COR-L47 (cell line): ENCODE data around the gene MTF2.
"Not testable (repeated sequence)": the region's sequence is repeated elsewhere in the genome, so short reads cannot be mapped to it uniquely, and the experiment has no call there.

ENCODE experiments used
- DNase-seq: peaks from one replicate; lab custom pipeline; 2025; lab: John Stamatoyannopoulos, UW

Gene MTF2

DNA sequence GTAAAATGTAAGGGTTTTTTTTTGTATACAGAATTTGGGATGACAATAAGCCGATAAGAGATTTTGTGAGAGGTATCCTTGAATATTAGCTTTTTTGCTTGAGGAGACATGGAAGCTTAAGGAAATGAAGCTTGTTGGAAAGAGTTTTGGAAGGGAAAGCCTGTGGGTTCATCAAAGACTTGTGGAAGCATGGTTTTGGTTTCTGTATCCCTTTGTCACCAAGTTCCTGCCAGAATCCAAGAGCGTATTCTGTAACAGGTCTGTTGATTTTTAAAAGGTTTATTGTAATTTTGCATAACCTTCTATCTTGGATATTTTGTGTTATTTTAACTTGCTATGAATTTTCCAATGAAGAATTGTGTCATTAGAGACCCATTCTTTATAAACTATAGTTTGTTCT lies 63.1 kb downstream of the MTF2 start:
- no peak for DNase-seq

- DNase-seq, result no peak
Observed at GRCh38 chr1:93143136-93143535, 64.1 kb downstream of the MTF2 start.

GRCh38 chr1:93143769-93144168 lies 64.7 kb downstream of the MTF2 start:
- no peak for DNase-seq

- no peak for DNase-seq
Observed at GRCh38 chr1:93148001-93148400, 68.9 kb downstream of the MTF2 start.

DNA sequence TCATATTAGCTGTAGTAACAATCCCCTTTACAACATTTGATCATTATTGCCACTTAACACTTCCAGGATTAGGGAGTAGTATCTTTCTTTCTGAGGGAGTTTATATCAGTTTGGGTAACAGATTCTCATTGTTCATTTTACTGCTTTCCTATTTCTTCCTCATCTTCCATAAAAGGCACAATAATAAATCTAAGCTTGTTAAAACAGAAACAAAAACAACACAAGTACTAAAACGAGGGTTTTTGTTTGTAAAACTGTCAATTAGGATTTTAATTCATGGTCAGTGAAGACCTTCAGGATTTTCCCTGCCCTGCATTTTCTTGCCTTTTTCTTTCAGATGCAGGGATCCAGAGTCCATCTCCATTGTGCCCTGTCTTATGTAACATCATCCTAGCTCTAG lies 71.6 kb downstream of the MTF2 start:
- DNase-seq, result no peak

GRCh38 chr1:93151474-93151873 lies 72.4 kb downstream of the MTF2 start:
- no peak for DNase-seq

DNA sequence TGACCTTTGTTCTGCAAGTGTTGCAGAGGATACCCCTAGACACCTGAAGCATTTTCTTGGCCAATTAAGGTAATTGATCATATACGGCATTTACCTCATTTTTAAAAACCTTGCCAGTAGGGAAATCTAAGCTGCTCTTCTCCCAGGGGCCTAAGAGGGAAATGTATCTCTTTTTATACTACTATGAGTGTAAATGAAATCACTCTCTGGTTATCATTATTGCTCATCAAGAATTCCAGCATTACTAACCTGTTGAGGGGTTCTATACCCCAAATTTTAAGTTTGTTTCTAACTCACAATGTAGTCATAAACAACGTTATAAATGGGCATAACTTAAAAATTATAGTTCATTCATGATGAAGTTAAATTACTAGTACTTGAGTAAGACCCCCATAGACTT lies 73.8 kb downstream of the MTF2 start:
- no peak for DNase-seq

DNA sequence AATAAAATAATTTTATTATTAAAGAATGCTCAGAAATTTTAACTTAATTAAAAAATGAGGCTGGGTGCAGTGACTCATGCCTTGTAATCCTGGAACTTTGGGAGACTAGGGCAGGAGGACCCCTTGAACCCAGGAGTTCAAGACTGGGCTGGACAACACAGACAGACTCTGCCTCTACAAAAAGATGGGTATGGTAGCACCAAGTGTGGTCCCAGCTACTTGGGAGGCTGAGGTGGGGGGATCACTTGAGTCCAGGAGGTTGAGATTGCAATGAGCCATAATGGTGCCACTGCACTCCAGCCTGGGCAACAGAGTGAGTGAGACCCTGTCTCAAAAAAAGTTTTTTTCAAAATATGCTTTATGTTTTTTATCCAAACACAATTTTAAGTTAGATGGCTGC lies 75.8 kb downstream of the MTF2 start:
- no peak for DNase-seq

DNA sequence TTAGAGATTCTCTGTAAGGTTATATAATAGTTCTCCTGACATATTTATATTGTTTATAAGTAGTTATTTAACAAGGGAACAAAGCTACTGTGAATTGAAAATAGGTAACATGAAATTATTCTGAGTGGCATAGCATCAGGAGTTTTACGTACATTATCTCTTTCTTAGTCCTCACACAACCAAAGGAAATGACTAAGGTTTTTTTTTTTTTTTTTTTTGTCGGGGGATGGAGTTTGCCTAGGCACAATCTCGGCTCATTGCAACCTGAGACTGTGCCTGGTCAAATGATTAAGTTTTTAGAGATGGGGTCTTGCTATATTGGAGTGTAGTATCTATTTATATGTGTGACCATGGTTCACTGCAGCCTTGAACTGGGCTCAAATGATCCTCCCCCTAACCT lies 76.3 kb downstream of the MTF2 start:
- no peak for DNase-seq

GRCh38 chr1:93159337-93159736 lies 80.3 kb downstream of the MTF2 start:
- no peak for DNase-seq

- not testable (repeated sequence) for DNase-seq
Observed at GRCh38 chr1:93163314-93163713, 84.2 kb downstream of the MTF2 start.

GRCh38 chr1:93164816-93165215 lies 85.7 kb downstream of the MTF2 start:
- no peak for DNase-seq

GRCh38 chr1:93165895-93166294 lies 86.8 kb downstream of the MTF2 start:
- not testable (repeated sequence) for DNase-seq

DNA sequence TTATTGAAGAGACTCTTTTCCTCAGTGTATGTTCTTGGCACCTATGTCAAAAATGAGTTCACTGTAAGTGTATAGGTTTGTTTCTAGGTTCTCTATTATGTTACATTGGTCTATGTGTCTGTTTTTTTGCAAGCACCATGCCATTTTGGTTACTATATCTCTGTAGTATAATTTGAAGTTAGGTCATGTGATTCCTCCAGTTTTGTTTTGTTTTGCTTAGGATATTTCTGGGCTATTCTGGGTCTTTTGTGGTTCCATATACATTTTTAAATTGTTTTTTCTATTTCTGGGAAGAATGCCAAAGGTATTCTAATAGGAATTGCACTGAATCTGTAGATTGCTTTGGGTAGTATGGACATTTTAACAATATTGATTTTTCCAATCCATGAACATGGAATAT lies 87.9 kb downstream of the MTF2 start:
- no peak for DNase-seq

- not testable (repeated sequence) for DNase-seq
Observed at GRCh38 chr1:93170141-93170678, 91.1 kb downstream of the MTF2 start.

DNA sequence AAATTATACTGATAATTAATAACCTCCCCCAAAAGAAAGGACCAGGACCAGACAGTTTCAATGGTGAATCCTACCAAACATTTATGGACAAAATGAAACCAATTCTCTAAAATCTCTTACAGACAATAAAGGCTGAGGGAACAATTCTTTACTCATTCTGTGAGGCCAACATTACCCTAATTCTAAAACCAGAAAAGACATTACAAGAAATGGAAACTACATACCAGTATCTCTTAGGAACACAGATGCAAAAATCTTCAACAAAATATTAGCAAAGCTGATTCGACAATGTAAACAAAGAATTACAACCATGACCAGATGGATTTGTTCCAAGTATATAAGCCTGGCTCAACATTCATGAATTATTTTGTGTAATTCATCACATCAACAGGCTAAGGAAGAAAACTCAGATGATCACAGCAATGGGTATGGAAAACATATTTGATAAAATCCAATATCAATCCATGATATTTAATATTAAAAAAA lies 92.5 kb downstream of the MTF2 start:
- no peak for DNase-seq

- DNase-seq, result no peak
Observed at GRCh38 chr1:93172778-93173177, 93.7 kb downstream of the MTF2 start.

- not testable (repeated sequence) for DNase-seq
Observed at GRCh38 chr1:93174638-93175037, 95.6 kb downstream of the MTF2 start.

DNA sequence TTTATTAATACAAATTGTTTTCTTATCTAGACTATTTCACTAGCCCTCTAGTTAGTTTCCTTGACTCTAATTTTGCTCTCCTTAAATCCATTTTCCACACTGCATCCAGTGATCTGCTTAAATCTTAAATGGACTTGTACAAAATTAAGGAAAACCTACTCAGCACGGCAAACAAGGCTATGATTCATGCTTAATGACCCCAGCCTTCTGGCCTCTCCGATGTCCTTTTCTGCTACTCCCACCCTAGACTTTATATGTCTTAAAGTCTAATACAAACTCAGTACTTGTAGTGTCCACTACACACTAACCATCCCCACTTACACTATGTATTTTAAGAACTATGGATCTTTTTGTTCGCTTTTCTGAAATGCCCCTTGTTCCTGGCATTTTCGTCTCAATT lies 98.9 kb downstream of the MTF2 start:
- DNase-seq, result no peak

GRCh38 chr1:93178418-93178817 lies 99.3 kb downstream of the MTF2 start:
- no peak for DNase-seq

DNA sequence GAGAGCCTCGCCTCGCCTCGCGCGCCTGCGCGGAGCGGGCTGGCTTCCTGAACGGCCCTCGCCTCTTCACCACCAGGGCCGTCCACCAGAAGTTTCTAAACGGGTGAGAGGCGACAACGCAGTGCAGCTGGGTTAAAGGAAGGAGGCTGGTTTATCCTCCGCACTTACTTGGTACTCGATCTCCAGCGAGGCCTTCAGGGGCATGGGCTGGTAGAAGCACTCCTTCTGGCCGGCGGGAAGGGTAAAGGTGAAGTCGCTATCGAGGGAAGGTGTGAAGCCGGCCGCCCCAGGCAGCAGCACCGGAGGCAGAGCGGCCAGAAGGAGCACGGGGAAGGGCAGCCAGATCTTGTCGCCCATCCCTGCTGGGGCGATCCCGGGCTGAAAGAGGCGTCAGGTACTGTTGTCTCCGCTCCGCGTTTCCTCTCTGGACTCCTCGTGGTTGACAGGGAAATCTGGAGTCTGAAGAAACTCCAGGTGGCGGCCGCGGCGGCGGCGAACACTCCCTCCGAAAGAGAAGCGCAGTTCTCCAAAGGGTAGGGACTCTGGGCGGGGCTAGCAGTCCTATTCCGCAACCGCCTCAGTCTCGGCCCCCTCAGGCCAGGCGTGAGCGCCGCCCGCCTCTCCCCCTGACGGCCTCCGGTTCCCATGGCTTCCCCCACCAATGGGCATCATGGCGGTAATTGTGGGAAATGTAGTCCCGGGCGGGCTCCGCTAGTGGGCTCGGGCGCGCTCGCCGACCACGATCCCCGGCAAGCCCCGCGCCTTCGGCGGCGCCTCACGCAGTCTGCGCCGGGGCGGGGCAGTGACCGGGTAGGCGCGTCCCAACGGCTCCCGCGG lies 101.0 kb downstream of the MTF2 start, which contains the start of gene TMED5:
Gene TMED5, minus strand, starts transcription at position 528 of the 837 bp plus-strand sequence. Its CDS starts 171 bp downstream, at position 357.
- DNase-seq, result peak; percentile 98

DNA sequence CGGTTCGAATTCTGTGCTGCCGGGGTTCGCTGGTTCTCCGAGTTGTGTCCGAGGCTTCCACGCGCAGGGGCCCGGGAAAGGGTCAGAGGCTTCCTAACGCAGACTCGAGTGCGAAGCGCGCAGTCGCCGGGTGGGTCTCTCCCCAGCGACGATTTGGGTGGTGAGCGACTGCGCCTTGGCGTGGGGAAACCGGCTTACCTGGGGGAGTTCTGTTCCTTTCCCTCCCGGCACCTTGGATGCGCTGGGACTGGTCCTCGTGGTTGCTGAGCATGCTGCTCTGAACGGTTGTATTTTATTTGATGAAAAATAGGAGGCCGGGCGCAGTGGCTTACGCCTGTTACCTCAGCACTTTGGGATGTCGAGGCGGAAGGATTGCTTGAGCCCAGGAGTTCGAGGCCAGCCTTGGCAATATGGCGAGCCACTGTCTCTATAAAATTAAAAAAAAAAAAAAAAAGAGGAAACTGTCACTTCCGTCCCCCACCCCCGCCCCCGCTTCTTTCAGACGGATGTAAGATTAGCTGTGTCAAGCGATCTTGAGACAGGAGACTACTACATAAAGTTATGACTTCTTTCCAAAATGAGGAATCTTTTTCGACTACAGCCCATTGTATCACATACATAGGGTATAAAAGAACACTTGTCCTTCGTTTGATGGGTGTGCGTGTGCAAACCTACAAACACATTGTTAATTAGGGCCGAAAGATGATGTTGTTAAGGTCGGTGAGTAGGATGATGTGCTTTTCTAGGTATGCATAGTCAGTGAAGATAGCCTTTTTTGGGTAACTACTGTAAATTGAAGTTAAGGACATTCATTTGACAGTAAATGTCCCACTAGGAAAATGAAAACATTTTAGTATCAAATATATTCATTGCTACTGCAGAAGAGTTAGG lies 101.9 kb downstream of the MTF2 start, which contains the start of gene CCDC18:
Gene CCDC18, plus strand, starts transcription at position 2 of the 891 bp plus-strand sequence. CDS start 2,638 bp downstream, outside the sequence.
- DNase-seq, result peak; percentile 50
